Hepatocyte (in vitro differentiated cells): Measurements from ENCODE around the gene SNRPA1. TPM values are rescaled to one million over a fixed set of nuclear protein-coding genes. Genes with fewer than 3 reads are reported as not detected.

Experiments
- DNase-seq: peaks from one replicate; pipeline ENCODE4 v3.0.0-alpha.2; 2016; ENCODE audit warnings: low spot score
- H2AFZ ChIP-seq: fragments of 200-600 bp; sonication (generic); 2 replicates; pipeline ENCODE4 v1.6.0; 2016; ENCODE audit warnings: antibody characterized with exemption, mild to moderate bottlenecking
- H3K27ac ChIP-seq: fragments of 200-600 bp; sonication (generic); 2 replicates; pipeline ENCODE4 v1.5.1; 2016; ENCODE audit warnings: mild to moderate bottlenecking
- H3K27me3 ChIP-seq: fragments of 200-600 bp; sonication (generic); 2 replicates; pipeline ENCODE4 v1.6.1; 2016
- H3K36me3 ChIP-seq: fragments of 200-600 bp; sonication (generic); replicated peaks from 2 replicates; pipeline ENCODE4 v1.5.1; 2016; ENCODE audit warnings: low read depth; ENCODE audit not compliant: insufficient read depth
- H3K4me1 ChIP-seq: fragments of 200-600 bp; sonication (generic); 2 replicates; pipeline ENCODE4 v1.5.1; 2016; ENCODE audit warnings: mild to moderate bottlenecking, moderate library complexity; ENCODE audit not compliant: insufficient read depth
- H3K4me2 ChIP-seq: fragments of 200-600 bp; sonication (generic); 2 replicates; pipeline ENCODE4 v1.6.0; 2016
- H3K4me3 ChIP-seq: fragments of 200-600 bp; sonication (generic); 2 replicates; pipeline ENCODE4 v1.5.1; 2016; ENCODE audit warnings: mild to moderate bottlenecking
- H3K79me2 ChIP-seq: fragments of 200-600 bp; sonication (generic); 2 replicates; pipeline ENCODE4 v1.6.0; 2017; ENCODE audit warnings: mild to moderate bottlenecking
- H3K9me2 ChIP-seq: fragments of 200-600 bp; sonication (generic); replicated peaks from 2 replicates; pipeline ENCODE4 v1.6.0; 2017; ENCODE audit warnings: mild to moderate bottlenecking; ENCODE audit not compliant: insufficient read depth
- H3K9me3 ChIP-seq: fragments of 200-600 bp; sonication (generic); 2 replicates; pipeline ENCODE4 v1.5.1; 2016; ENCODE audit warnings: low read depth, mild to moderate bottlenecking
- H4K20me1 ChIP-seq: fragments of 200-600 bp; sonication (generic); 2 replicates; pipeline ENCODE4 v1.6.0; 2016; ENCODE audit warnings: mild to moderate bottlenecking; ENCODE audit not compliant: insufficient read depth, poor library complexity, severe bottlenecking
- EZH2 ChIP-seq: fragments of 200-600 bp; sonication (generic); IDR thresholded peaks from 2 replicates; pipeline ENCODE4 v1.6.1; 2016; ENCODE audit warnings: antibody characterized with exemption, mild to moderate bottlenecking, borderline replicate concordance
- EZH2phosphoT487 ChIP-seq: fragments of 200-600 bp; sonication (generic); IDR thresholded peaks from one replicate; pipeline ENCODE4 v1.6.1; 2018; ENCODE audit warnings: antibody characterized with exemption, mild to moderate bottlenecking, low read depth, moderate library complexity; ENCODE audit not compliant: unreplicated experiment, severe bottlenecking
- WGBS: methylation state at CpG from one replicate; pipeline ENCODE4 v1.1.6; 2016; ENCODE audit warnings: low lambda C conversion rate; ENCODE audit errors: missing lambda C conversion rate; 5-methylcytosine and 5-hydroxymethylcytosine counted together
- polyA plus RNA-seq: library from polyadenylated mRNA; unstranded; fragments of >200 nt; fragmentation: Nextera tagmentation; extraction: Ambion mirVana; gene quantifications from 2 replicates; pipeline ENCODE4 v1.2.1, GENCODE V29; 2016
- total RNA-seq: library from RNA; depleted of rRNA; stranded (reverse); fragments of >200 nt; gene quantifications from 2 replicates; pipeline ENCODE4 v1.2.3, GENCODE V29; 2014
- TF ChIP-seq, protein P1 (sequence below): fragments of 200-600 bp; sonication (generic); IDR thresholded peaks from 2 replicates; pipeline ENCODE4 v1.5.1; 2016; ENCODE audit warnings: antibody characterized with exemption, mild to moderate bottlenecking; ENCODE audit not compliant: poor library complexity

The SNRPA1 gene
- total and polyA plus RNA-seq, 2 experiments from 2014 or later: 54.7 to 110 TPM

DNA sequence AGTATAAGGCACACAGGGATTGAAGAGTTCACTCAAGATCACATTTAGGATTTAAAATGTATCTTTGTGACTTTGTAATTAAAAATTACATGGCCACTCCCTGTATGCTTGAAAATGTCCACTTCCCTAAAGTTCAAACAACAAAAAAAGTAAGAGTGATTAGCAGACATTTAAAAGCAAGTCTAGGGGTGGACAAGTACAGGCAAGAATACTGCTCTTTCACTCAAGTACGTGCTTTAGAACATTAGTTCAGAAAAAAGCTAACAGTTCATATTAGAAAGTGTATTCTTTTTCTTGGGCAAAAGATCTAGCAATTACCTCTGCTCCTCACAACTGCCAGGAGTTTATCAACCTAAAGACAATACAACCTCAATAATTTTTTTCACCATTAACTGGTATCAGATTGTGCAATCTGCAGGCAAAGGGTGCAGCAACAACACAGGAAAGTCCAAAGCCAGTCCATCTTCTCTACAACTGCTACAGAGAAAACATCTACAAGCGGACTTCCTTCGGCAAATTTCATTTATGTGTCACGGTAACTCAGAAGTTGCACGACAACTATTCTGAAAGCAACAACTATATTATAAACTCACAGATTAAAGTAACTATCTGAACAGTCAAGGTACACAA, 61.3 kb downstream of the SNRPA1 start:
- Histone ChIP-seq H4K20me1 (peaks cover 7% of the 10 kb centered on the region), H3K4me2 (no peak overlapping the region), H3K4me1 (peaks cover 2% of the 10 kb centered on the region), H3K27me3 (no peaks in the 10 kb centered on the region), H3K4me3 (no peak overlapping the region), H3K9me2 (no peaks in the 10 kb centered on the region), H3K79me2 (peaks cover 100% of the 10 kb centered on the region), H3K36me3 (no peaks in the 10 kb centered on the region), H2AFZ (no peak overlapping the region), H3K9me3 (peaks cover 1% of the 10 kb centered on the region), H3K27ac (no peak overlapping the region)
- no peak for DNase-seq
- TF ChIP-seq, protein P1, sequence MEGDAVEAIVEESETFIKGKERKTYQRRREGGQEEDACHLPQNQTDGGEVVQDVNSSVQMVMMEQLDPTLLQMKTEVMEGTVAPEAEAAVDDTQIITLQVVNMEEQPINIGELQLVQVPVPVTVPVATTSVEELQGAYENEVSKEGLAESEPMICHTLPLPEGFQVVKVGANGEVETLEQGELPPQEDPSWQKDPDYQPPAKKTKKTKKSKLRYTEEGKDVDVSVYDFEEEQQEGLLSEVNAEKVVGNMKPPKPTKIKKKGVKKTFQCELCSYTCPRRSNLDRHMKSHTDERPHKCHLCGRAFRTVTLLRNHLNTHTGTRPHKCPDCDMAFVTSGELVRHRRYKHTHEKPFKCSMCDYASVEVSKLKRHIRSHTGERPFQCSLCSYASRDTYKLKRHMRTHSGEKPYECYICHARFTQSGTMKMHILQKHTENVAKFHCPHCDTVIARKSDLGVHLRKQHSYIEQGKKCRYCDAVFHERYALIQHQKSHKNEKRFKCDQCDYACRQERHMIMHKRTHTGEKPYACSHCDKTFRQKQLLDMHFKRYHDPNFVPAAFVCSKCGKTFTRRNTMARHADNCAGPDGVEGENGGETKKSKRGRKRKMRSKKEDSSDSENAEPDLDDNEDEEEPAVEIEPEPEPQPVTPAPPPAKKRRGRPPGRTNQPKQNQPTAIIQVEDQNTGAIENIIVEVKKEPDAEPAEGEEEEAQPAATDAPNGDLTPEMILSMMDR: no peak
- TF ChIP-seq EZH2phosphoT487: no peak
- no peak for TF ChIP-seq EZH2
- WGBS: 85% methylated on average over 5 of the region's 5 CpGs

DNA sequence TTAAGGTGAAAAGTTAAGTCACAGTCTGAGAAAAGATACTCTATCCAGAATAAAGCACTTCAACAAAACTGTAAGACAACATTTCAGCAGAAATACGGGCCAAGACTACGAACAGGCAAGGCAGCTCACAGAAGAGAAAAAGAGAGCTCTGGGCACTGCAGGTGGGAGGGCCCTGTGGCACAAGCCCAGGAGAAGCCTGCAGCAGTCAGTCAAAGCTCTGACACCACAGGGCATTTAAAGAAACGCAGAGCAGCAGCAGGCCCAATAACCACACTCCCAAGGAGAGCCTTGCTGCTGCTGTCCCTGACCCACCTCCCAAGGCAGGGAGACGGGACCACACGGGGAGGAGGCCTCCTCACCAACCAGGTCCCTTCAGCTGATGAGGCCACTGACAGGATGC, 62.4 kb downstream of the SNRPA1 start:
- H4K20me1 ChIP-seq: peaks cover 7% of the 10 kb centered on the region
- no peaks in the 10 kb centered on the region for H3K4me1 ChIP-seq
- H3K9me3 ChIP-seq: peaks cover 9% of the 10 kb centered on the region
- H3K27me3 ChIP-seq: no peaks in the 10 kb centered on the region
- TF ChIP-seq EZH2phosphoT487 (no peak), EZH2 (no peak)
- TF ChIP-seq, protein P1: no peak
- no peak overlapping the region for H3K27ac ChIP-seq
- H3K4me2 ChIP-seq: no peak overlapping the region
- H3K36me3 ChIP-seq: no peaks in the 10 kb centered on the region
- DNase-seq: no peak
- 78% methylated on average over 5 of the region's 5 CpGs for WGBS
- H3K9me2 ChIP-seq: no peaks in the 10 kb centered on the region
- H2AFZ ChIP-seq: no peak overlapping the region
- H3K79me2 ChIP-seq: peaks cover 100% of the 10 kb centered on the region
- H3K4me3 ChIP-seq: no peak overlapping the region

Other genes starting within 250 kb of the SNRPA1 start
- 26.2 and 27.8 TPM in 2 replicates for gene CHSY1, start 43.2 kb downstream of the SNRPA1 start, total RNA-seq
- 20.4 and 22.5 TPM in 2 replicates for gene CHSY1, start 43.2 kb downstream of the SNRPA1 start, polyA plus RNA-seq
- 122 and 127 TPM in 2 replicates for gene SELENOS, start 17.8 kb downstream of the SNRPA1 start, total RNA-seq
- gene SELENOS, start 17.8 kb downstream of the SNRPA1 start, polyA plus RNA-seq: 158 and 192 TPM in 2 replicates
- gene PCSK6, start 194.5 kb upstream of the SNRPA1 start, total RNA-seq: 40.5 and 52.5 TPM in 2 replicates
- gene PCSK6, start 194.5 kb upstream of the SNRPA1 start, polyA plus RNA-seq: 31.7 and 36.0 TPM in 2 replicates